MM.1S (cell line): ENCODE results near the gene PTPRK.

Source experiments
- EZH2 ChIP-seq: fragments of 300-600 bp; sonication (generic); optimal IDR thresholded peaks from 2 replicates; pipeline ENCODE3; 2017; ENCODE audit warnings: low read depth, mild to moderate bottlenecking, antibody characterized with exemption, low read length, mixed read lengths
- EZH2phosphoT487 ChIP-seq: fragments of 300-600 bp; sonication (generic); IDR thresholded peaks from 2 replicates; pipeline ENCODE4 v1.6.1; 2018; ENCODE audit warnings: antibody characterized with exemption, low read length
- TF ChIP-seq, protein P1 (sequence below): fragments of 300-600 bp; sonication (generic); IDR thresholded peaks from 2 replicates; pipeline ENCODE4 v1.5.1; 2016; ENCODE audit warnings: antibody characterized with exemption, low read length, mixed read lengths

DNA sequence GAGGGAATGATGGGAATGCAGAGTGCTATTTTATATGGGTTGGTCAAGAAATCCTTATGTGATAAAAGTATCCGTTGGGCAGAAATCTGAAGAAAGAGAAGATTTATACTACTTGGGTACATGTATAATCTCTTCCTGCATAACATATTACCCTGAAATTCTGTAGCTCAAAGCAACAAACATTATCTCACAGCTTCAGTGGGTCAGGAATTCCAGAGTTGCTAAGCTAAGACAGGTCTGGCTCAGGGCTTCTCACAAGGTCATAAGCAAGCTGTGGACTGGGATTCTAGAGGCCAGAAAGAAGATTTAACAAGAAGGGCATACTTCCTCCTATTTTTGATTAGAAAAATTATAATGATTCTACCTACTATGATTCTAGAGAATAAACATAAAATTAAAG is 447.0 kb downstream of the PTPRK start:
- TF ChIP-seq, protein P1, sequence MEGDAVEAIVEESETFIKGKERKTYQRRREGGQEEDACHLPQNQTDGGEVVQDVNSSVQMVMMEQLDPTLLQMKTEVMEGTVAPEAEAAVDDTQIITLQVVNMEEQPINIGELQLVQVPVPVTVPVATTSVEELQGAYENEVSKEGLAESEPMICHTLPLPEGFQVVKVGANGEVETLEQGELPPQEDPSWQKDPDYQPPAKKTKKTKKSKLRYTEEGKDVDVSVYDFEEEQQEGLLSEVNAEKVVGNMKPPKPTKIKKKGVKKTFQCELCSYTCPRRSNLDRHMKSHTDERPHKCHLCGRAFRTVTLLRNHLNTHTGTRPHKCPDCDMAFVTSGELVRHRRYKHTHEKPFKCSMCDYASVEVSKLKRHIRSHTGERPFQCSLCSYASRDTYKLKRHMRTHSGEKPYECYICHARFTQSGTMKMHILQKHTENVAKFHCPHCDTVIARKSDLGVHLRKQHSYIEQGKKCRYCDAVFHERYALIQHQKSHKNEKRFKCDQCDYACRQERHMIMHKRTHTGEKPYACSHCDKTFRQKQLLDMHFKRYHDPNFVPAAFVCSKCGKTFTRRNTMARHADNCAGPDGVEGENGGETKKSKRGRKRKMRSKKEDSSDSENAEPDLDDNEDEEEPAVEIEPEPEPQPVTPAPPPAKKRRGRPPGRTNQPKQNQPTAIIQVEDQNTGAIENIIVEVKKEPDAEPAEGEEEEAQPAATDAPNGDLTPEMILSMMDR = no peak
- no peak for TF ChIP-seq EZH2
- TF ChIP-seq EZH2phosphoT487 = no peak
